ENCODE data around the gene STX8. TPM values are rescaled to one million over a fixed set of nuclear protein-coding genes. Genes with fewer than 3 reads are reported as not detected.
A peak's percentile ranks its signal among the peaks of the same experiment; 100 is the strongest.

The STX8 gene
- total RNA-seq, 2 experiments from 2014 or later = 57.9 to 74.2 TPM

GRCh38 chr17:9330141-9330540 is 245.5 kb downstream of the STX8 start:
- CTCF ChIA-PET = no interaction called here
- DNase-seq = no peak
- Mint-ChIP-seq H3K9me3 (ENCODE audit: low read depth) (peaks cover 8% of the 10 kb centered on the region), H3K36me3 (peaks cover 9% of the 10 kb centered on the region), H3K4me1 (no peaks in the 10 kb centered on the region), H3K27ac (no peak overlapping the region), H3K27me3 (no peaks in the 10 kb centered on the region), H3K4me3 (no peak overlapping the region)
- no peak for ATAC-seq

- no peaks in the 10 kb centered on the region for H3K27me3 Mint-ChIP-seq
- no peak overlapping the region for H3K4me3 Mint-ChIP-seq
- no peak for DNase-seq
- no peak for ATAC-seq
- peaks cover 2% of the 10 kb centered on the region for H3K36me3 Mint-ChIP-seq
- H3K4me1 Mint-ChIP-seq = no peaks in the 10 kb centered on the region
- H3K27ac Mint-ChIP-seq = no peak overlapping the region
- peaks cover 1% of the 10 kb centered on the region for H3K9me3 Mint-ChIP-seq (ENCODE audit: low read depth)
- CTCF ChIA-PET = no interaction called here
Observed at GRCh38 chr17:9329251-9329921, 246.2 kb downstream of the STX8 start.

- Mint-ChIP-seq H3K27ac (no peak overlapping the region), H3K4me1 (no peaks in the 10 kb centered on the region)
- CTCF ChIA-PET = no interaction called here
Observed at GRCh38 chr17:9324864-9325263, 250.8 kb downstream of the STX8 start.

GRCh38 chr17:9322326-9322725 is 253.3 kb downstream of the STX8 start:
- CTCF ChIA-PET = no interaction called here
- H3K4me1 Mint-ChIP-seq = no peaks in the 10 kb centered on the region
- no peak for ATAC-seq
- H3K4me3 Mint-ChIP-seq = no peak overlapping the region
- H3K36me3 Mint-ChIP-seq = peaks cover 5% of the 10 kb centered on the region
- DNase-seq = no peak
- H3K27me3 Mint-ChIP-seq = no peaks in the 10 kb centered on the region
- peaks cover 5% of the 10 kb centered on the region for H3K9me3 Mint-ChIP-seq (ENCODE audit: low read depth)
- no peak overlapping the region for H3K27ac Mint-ChIP-seq

More at GRCh38 chr17:9324864-9325263, 250.8 kb downstream of the STX8 start:
- no peak for DNase-seq
- no peak overlapping the region for H3K4me3 Mint-ChIP-seq
- H3K36me3 Mint-ChIP-seq = no peaks in the 10 kb centered on the region
- no peaks in the 10 kb centered on the region for H3K9me3 Mint-ChIP-seq (ENCODE audit: low read depth)
- no peaks in the 10 kb centered on the region for H3K27me3 Mint-ChIP-seq
- ATAC-seq = no peak

- no peak overlapping the region for H3K27ac Mint-ChIP-seq
- CTCF ChIA-PET = no interaction called here
- ATAC-seq (no peak), DNase-seq (no peak)
- H3K9me3 Mint-ChIP-seq (ENCODE audit: low read depth) = peaks cover 8% of the 10 kb centered on the region
- H3K4me1 Mint-ChIP-seq = no peaks in the 10 kb centered on the region
- H3K36me3 Mint-ChIP-seq = peaks cover 8% of the 10 kb centered on the region
- no peak overlapping the region for H3K4me3 Mint-ChIP-seq
- no peaks in the 10 kb centered on the region for H3K27me3 Mint-ChIP-seq
Observed at GRCh38 chr17:9321890-9322289, 253.7 kb downstream of the STX8 start.

GRCh38 chr17:9315360-9315759 is 260.3 kb downstream of the STX8 start:
- Mint-ChIP-seq H3K4me3 (no peak overlapping the region), H3K4me1 (no peaks in the 10 kb centered on the region), H3K9me3 (ENCODE audit: low read depth) (peaks cover 11% of the 10 kb centered on the region), H3K27me3 (no peaks in the 10 kb centered on the region), H3K27ac (no peak overlapping the region), H3K36me3 (peaks cover 8% of the 10 kb centered on the region)
- CTCF ChIA-PET = interaction anchor here (0.6 kb wide), 1 partner anchor 275 kb away, joined by 4 read pairs; no protein-coding TSS in a partner anchor
- no peak for DNase-seq
- ATAC-seq = no peak

GRCh38 chr17:9313346-9313745 is 262.3 kb downstream of the STX8 start:
- Mint-ChIP-seq H3K27ac (no peak overlapping the region), H3K36me3 (peaks cover 4% of the 10 kb centered on the region), H3K27me3 (no peaks in the 10 kb centered on the region), H3K9me3 (ENCODE audit: low read depth) (peaks cover 7% of the 10 kb centered on the region), H3K4me1 (no peaks in the 10 kb centered on the region), H3K4me3 (no peak overlapping the region)
- DNase-seq (no peak), ATAC-seq (no peak)
- CTCF ChIA-PET = no interaction called here

GRCh38 chr17:9309216-9309615 is 266.4 kb downstream of the STX8 start:
- H3K4me3 Mint-ChIP-seq = no peak overlapping the region
- ATAC-seq (no peak), DNase-seq (no peak)
- CTCF ChIA-PET = interaction anchor here (0.8 kb wide), 1 partner anchor 18 kb away, joined by 3 read pairs; no protein-coding TSS in a partner anchor
- H3K36me3 Mint-ChIP-seq = no peaks in the 10 kb centered on the region
- no peak overlapping the region for H3K27ac Mint-ChIP-seq
- no peaks in the 10 kb centered on the region for H3K27me3 Mint-ChIP-seq
- H3K9me3 Mint-ChIP-seq (ENCODE audit: low read depth) = no peaks in the 10 kb centered on the region
- no peaks in the 10 kb centered on the region for H3K4me1 Mint-ChIP-seq

GRCh38 chr17:9308069-9308468 is 267.6 kb downstream of the STX8 start:
- Mint-ChIP-seq H3K4me3 (no peak overlapping the region), H3K36me3 (no peaks in the 10 kb centered on the region), H3K27ac (no peak overlapping the region), H3K4me1 (no peaks in the 10 kb centered on the region), H3K9me3 (ENCODE audit: low read depth) (no peaks in the 10 kb centered on the region), H3K27me3 (no peaks in the 10 kb centered on the region)
- CTCF ChIA-PET = no interaction called here
- DNase-seq = peak; percentile 2
- no peak for ATAC-seq

GRCh38 chr17:9307313-9307998 is 268.2 kb downstream of the STX8 start:
- Mint-ChIP-seq H3K4me3 (no peak overlapping the region), H3K4me1 (no peaks in the 10 kb centered on the region), H3K36me3 (no peaks in the 10 kb centered on the region), H3K9me3 (ENCODE audit: low read depth) (no peaks in the 10 kb centered on the region), H3K27me3 (no peaks in the 10 kb centered on the region), H3K27ac (no peak overlapping the region)
- ATAC-seq = no peak
- peak; percentile 7 for DNase-seq
- CTCF ChIA-PET = no interaction called here

GRCh38 chr17:9306086-9306485 is 269.5 kb downstream of the STX8 start:
- CTCF ChIA-PET = no interaction called here
- no peak overlapping the region for H3K4me3 Mint-ChIP-seq
- H3K27me3 Mint-ChIP-seq = no peaks in the 10 kb centered on the region
- H3K36me3 Mint-ChIP-seq = no peaks in the 10 kb centered on the region
- H3K27ac Mint-ChIP-seq = no peak overlapping the region
- DNase-seq (no peak), ATAC-seq (no peak)
- H3K4me1 Mint-ChIP-seq = no peaks in the 10 kb centered on the region
- H3K9me3 Mint-ChIP-seq (ENCODE audit: low read depth) = no peaks in the 10 kb centered on the region

GRCh38 chr17:9299695-9300094 is 275.9 kb downstream of the STX8 start:
- CTCF ChIA-PET = no interaction called here
- DNase-seq (peak; percentile 8), ATAC-seq (no peak)
- no peak overlapping the region for H3K4me3 Mint-ChIP-seq
- H3K27ac Mint-ChIP-seq = no peak overlapping the region
- H3K27me3 Mint-ChIP-seq = no peaks in the 10 kb centered on the region
- H3K4me1 Mint-ChIP-seq = no peaks in the 10 kb centered on the region
- H3K9me3 Mint-ChIP-seq (ENCODE audit: low read depth) = no peaks in the 10 kb centered on the region
- H3K36me3 Mint-ChIP-seq = no peaks in the 10 kb centered on the region

GRCh38 chr17:9298776-9299295 is 276.8 kb downstream of the STX8 start:
- no peaks in the 10 kb centered on the region for H3K9me3 Mint-ChIP-seq (ENCODE audit: low read depth)
- H3K4me3 Mint-ChIP-seq = no peak overlapping the region
- DNase-seq (peak; percentile 8), ATAC-seq (no peak)
- no peak overlapping the region for H3K27ac Mint-ChIP-seq
- no peaks in the 10 kb centered on the region for H3K4me1 Mint-ChIP-seq
- no peaks in the 10 kb centered on the region for H3K27me3 Mint-ChIP-seq
- H3K36me3 Mint-ChIP-seq = no peaks in the 10 kb centered on the region
- CTCF ChIA-PET = no interaction called here

GRCh38 chr17:9298135-9298534 is 277.5 kb downstream of the STX8 start:
- Mint-ChIP-seq H3K9me3 (ENCODE audit: low read depth) (no peaks in the 10 kb centered on the region), H3K4me3 (no peak overlapping the region), H3K36me3 (no peaks in the 10 kb centered on the region), H3K27me3 (no peaks in the 10 kb centered on the region), H3K4me1 (no peaks in the 10 kb centered on the region), H3K27ac (no peak overlapping the region)
- CTCF ChIA-PET = no interaction called here
- DNase-seq (peak; percentile 5), ATAC-seq (no peak)
